Duodenal mucosa (tissue), 2 donors: ENCODE data around the gene ASCL1.

Source experiments
- H3K27ac ChIP-seq: one replicate; pipeline ENCODE4 v1.7.0; 2013; ENCODE audit warnings: low read depth, low read length
- H3K27me3 ChIP-seq, 2 donors: one replicate each; pipeline ENCODE4 v1.7.0; 2013; ENCODE audit warnings: low read length in 2 of 2, control low read depth in 1 of 2; ENCODE audit not compliant: insufficient read depth in 2 of 2, control insufficient read depth in 1 of 2
- H3K36me3 ChIP-seq, 2 donors: one replicate each; pipeline ENCODE4 v1.7.0; 2013; ENCODE audit warnings: low read length in 2 of 2, control low read depth in 1 of 2; ENCODE audit not compliant: insufficient read depth in 2 of 2, control insufficient read depth in 1 of 2
- H3K4me1 ChIP-seq, 2 donors: one replicate each; pipeline ENCODE4 v1.7.0; 2013; ENCODE audit warnings: low read length in 2 of 2, control low read depth in 1 of 2; ENCODE audit not compliant: insufficient read depth in 2 of 2, control insufficient read depth in 1 of 2
- H3K4me3 ChIP-seq, 2 donors: one replicate each; pipeline ENCODE4 v1.7.0; 2013; ENCODE audit warnings: low read length in 2 of 2, low read depth in 1 of 2
- H3K9ac ChIP-seq, 2 donors: one replicate each; pipeline ENCODE4 v1.7.0; 2013; ENCODE audit warnings: low read length in 2 of 2, low read depth in 1 of 2
- H3K9me3 ChIP-seq, 2 donors: one replicate each; pipeline ENCODE4 v1.7.0; 2013; ENCODE audit warnings: low read length in 2 of 2, control low read depth in 1 of 2; ENCODE audit not compliant: control insufficient read depth in 1 of 2

ASCL1 gene

DNA sequence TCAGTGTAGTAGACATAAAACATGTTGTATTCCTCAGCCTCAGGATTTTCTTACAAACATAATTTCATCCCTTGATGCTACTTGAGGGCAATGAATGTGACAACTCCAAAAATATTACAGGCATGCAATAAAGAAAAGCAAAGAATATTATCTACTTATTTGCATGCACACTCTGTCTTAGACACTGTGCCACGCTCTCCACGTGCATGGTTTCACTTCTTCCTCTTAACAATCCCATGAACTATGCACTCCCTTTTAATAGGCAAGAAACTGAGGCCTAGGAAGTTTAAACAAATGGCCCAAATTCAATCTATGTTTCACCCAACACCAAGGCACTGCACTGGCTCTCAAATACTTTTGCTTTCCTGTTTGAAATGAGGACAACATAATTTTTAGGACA is 38.6 kb upstream of the ASCL1 start:
- peaks cover 0 to 9% of the 10 kb centered on the region in 2 donors for H3K4me1 ChIP-seq
- H3K36me3 ChIP-seq, result no peaks in the 10 kb centered on the region
- no peak overlapping the region for H3K4me3 ChIP-seq

DNA sequence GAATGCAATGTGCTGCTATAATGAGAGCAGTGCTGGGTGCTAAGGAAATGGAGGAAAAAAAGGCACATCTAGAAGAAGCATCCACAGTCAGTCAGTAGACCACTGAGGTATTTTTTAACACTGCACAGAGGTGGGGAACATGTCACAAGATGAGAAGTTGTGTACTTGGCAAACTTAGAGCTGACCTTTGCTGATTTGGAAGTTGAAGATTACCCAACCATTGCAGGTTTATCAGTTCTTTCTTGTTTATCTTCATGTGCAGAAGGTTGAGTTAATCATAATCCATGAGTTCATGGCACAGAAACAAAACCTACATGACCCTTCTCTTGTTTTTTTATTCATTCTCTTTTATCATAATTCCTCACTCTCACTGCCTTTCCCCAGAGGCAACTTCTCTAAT is 37.2 kb upstream of the ASCL1 start:
- peaks cover 0 to 12% of the 10 kb centered on the region in 2 donors for H3K27me3 ChIP-seq
- H3K9ac ChIP-seq, result no peak overlapping the region
- H3K36me3 ChIP-seq, result no peaks in the 10 kb centered on the region
- no peaks in the 10 kb centered on the region for H3K9me3 ChIP-seq
- H3K4me1 ChIP-seq, result peaks cover 0 to 9% of the 10 kb centered on the region in 2 donors
- no peak overlapping the region for H3K27ac ChIP-seq
- no peak overlapping the region for H3K4me3 ChIP-seq

More for the DNA sequence above, 38.6 kb upstream of the ASCL1 start:
- Histone ChIP-seq H3K9me3 (no peaks in the 10 kb centered on the region), H3K27ac (no peak overlapping the region), H3K27me3 (peaks cover 0 to 12% of the 10 kb centered on the region in 2 donors), H3K9ac (no peak overlapping the region)

DNA sequence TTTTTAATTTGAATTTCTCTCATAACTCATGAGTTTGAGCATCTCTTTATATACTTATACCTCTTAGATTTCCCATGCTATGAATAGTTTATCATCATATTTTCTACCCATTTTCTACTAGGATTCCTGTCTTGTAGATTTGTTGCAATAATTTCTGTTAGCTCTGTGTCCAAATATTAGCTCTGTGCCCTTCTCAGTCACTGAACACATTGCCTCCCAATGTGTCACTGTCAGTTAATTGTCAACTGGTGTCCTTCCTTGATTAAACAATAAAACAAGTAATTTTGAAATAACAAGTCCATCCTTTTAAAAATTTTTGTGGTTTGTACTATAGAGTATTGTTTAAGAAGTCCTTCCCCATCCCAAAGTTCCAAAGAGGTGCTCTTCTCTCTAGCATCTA is 36.2 kb upstream of the ASCL1 start:
- Histone ChIP-seq H3K9me3 (no peaks in the 10 kb centered on the region), H3K4me3 (no peak overlapping the region), H3K27me3 (peaks cover 0 to 12% of the 10 kb centered on the region in 2 donors), H3K27ac (no peak overlapping the region), H3K4me1 (peaks cover 0 to 9% of the 10 kb centered on the region in 2 donors), H3K36me3 (no peaks in the 10 kb centered on the region), H3K9ac (no peak overlapping the region)

DNA sequence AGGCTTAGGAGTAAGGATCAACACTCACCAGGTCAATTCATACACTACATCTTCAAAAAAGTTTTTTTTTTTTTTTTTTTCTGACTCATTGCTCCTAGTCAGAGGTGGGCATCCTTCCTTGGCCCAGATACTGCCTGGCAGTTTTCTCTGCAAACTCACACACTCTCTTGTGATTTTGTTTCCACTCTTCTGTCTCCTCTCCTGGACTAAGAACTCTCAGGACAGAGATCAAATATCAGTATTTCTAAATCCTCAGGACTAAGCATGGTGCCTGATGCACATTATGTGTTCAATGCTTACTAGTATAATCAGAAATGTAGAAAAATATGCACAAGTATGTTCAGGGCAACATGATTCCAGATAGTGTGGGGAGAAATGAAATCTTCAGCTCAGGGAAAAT is 30.3 kb upstream of the ASCL1 start:
- Histone ChIP-seq H3K9ac (no peak overlapping the region), H3K9me3 (no peaks in the 10 kb centered on the region), H3K36me3 (no peaks in the 10 kb centered on the region), H3K27me3 (no peaks in the 10 kb centered on the region), H3K27ac (no peak overlapping the region), H3K4me1 (no peaks in the 10 kb centered on the region), H3K4me3 (no peak overlapping the region)

DNA sequence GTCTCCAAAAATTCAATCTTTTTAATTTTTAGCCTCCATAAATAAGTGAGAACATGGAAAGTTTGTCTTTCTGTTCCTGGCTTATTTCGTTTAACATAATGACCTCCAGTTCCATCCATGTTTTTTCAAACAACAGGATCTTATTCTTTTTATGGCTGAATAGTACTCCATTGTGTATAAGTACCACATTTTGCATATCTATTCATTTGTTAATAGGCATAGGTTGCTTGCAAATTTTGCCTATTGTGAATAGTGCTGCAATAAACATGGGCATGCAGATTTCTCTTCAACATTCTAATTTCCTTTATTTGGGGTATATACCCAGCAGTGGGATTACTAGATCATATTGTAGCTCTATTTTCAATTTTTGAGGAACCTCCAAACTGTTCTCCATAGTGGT is 24.3 kb upstream of the ASCL1 start:
- H3K27ac ChIP-seq, result no peak overlapping the region
- no peaks in the 10 kb centered on the region for H3K36me3 ChIP-seq
- H3K4me3 ChIP-seq, result no peak overlapping the region
- H3K9me3 ChIP-seq, result no peaks in the 10 kb centered on the region
- no peak overlapping the region for H3K9ac ChIP-seq
- no peaks in the 10 kb centered on the region for H3K4me1 ChIP-seq
- H3K27me3 ChIP-seq, result no peaks in the 10 kb centered on the region

DNA sequence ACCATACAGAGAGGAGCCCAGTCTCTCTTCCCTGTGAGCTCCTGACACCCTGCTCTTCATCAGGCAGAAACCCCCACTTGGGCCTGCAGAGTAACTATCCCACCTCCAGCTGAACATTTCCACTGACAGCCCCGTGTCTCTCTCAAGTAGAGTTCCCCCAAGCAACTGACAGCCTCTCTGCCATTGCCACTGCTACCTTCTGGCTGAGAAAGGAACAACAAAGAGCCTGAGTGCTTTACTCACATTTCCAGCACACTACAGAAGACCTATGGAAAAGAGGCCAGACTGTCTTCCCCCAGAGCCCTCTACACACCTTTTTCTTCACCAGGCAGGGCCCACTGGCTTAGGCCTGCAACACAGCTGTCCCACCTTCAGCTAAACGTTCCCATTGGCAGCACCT is 18.4 kb upstream of the ASCL1 start:
- Histone ChIP-seq H3K27me3 (no peaks in the 10 kb centered on the region), H3K4me3 (no peak overlapping the region), H3K36me3 (no peaks in the 10 kb centered on the region), H3K9me3 (no peaks in the 10 kb centered on the region), H3K9ac (no peak overlapping the region), H3K4me1 (no peaks in the 10 kb centered on the region), H3K27ac (no peak overlapping the region)

DNA sequence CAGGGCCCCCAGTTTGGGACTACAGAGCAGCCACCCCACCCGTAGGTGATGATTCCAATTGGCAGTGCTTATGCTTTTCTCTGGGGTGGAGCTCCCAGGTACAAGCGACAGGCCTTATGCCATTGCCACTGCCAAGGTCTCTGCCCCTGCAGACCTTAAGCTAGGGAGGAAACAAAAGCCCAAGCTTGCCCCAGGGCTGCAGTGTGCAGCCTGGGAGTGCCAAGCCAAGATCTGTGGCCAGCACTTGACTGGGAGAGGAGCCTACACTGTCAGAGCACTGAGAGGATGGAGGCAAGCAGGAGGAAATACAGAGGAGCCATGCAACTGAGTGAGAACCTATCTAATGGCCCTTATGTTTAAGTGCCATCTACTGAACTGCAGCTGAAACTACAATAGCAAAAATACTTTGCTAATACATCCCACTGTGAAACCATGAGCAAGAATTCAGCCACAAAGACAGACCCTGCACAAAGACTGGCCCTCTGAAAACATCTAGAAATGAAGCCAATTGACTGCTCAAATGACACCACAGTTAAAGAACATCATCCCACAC is 17.7 kb upstream of the ASCL1 start:
- H3K4me1 ChIP-seq, result no peaks in the 10 kb centered on the region
- no peak overlapping the region for H3K9ac ChIP-seq
- H3K4me3 ChIP-seq, result no peak overlapping the region
- no peaks in the 10 kb centered on the region for H3K27me3 ChIP-seq
- H3K27ac ChIP-seq, result no peak overlapping the region
- no peaks in the 10 kb centered on the region for H3K9me3 ChIP-seq
- H3K36me3 ChIP-seq, result no peaks in the 10 kb centered on the region

DNA sequence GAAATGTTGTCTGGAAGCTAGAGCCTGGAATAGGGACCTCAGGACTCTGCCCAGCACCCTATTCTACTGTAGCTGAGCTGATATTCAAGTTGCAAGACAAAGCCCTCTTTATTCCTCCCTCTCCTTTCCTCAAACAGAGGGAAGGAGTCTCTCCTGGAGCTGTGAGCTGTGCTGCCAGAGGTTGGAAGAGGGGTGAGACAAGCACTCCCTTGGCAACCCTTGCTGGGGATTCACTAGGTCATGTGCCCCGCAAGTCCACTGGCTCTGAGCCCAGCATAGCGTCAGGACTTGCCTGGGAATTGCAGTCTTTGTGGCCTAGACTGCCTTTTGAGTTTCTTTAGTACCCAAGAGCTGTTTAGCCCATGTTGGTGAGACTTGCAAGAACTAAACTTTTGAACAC is 11.4 kb upstream of the ASCL1 start:
- no peaks in the 10 kb centered on the region for H3K9me3 ChIP-seq
- H3K27ac ChIP-seq, result no peak overlapping the region
- no peaks in the 10 kb centered on the region for H3K36me3 ChIP-seq
- no peak overlapping the region for H3K9ac ChIP-seq
- H3K4me3 ChIP-seq, result no peak overlapping the region
- peaks cover 13 to 22% of the 10 kb centered on the region in 2 donors for H3K27me3 ChIP-seq
- H3K4me1 ChIP-seq, result no peaks in the 10 kb centered on the region

DNA sequence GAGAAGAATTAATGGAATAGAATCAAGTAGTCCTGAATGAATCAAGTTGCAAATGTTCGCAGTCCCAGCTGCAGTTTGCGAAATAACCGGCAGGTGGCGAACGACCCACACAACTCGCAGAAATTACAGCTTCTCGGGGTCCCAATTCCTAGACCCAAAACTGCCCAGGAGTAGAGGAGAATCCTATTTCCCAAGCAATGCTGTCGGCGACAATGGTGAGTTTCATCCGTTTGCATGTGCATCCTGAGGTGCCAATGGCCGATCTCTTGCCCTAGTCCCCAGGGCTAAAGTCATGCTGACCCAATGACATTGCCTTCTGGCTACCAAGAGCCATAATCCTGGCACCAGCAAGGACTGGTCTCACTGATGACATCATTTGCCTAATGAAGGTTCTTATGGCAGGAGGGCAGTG is 8.5 kb upstream of the ASCL1 start:
- Histone ChIP-seq H3K4me3 (no peak overlapping the region), H3K9ac (no peak overlapping the region), H3K4me1 (no peaks in the 10 kb centered on the region), H3K27ac (no peak overlapping the region), H3K27me3 (peaks cover 22 to 42% of the 10 kb centered on the region in 2 donors), H3K36me3 (no peaks in the 10 kb centered on the region), H3K9me3 (no peaks in the 10 kb centered on the region)

DNA sequence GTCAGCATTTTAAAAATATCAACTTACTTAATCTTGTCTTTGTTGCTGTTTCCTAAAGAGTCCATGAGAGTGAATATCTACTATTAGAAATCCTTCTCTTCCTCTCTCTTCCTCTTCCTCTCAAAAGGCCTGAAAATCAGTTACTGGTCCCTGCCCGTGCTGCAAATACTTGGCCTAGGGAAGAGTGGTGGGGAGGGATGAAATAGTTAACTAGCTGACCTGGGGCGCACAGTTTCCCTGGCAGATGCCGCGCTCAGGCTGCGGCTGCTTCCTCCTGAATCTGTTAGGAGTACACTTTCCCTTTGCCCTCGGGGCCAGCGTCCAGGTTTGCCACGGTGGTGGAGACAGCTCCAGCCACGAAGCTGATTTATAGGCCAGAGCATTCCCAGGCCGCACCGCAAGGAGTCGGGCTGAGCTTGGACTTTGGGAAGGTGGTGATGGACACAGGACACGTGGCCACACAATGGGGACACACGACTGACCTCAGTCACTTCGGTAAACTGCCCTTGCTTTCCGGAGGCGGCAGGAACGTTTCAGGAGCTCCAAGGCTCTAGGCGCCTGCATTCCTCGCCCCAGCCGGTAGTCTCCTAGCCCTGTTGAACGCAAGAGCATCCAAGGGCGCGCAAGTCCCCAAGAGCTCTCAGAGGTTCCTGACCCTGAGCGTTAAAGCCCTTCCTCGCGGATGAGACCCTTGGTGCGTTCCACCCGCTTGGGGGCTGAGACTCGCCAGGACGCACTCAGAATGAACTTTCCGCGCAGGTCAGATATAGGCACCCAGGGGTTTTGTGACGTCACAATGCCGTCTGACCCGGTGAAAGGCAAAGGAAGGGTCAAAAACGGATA is 7.1 kb upstream of the ASCL1 start:
- Histone ChIP-seq H3K4me1 (no peaks in the 10 kb centered on the region), H3K36me3 (no peaks in the 10 kb centered on the region), H3K4me3 (no peak overlapping the region), H3K27ac (no peak overlapping the region), H3K27me3 (peaks cover 31 to 49% of the 10 kb centered on the region in 2 donors), H3K9ac (no peak overlapping the region), H3K9me3 (no peaks in the 10 kb centered on the region)
